SJCRH30 (cell line): ENCODE data around the gene CDK2. TPM values are rescaled to one million over a fixed set of nuclear protein-coding genes. Genes with fewer than 3 reads are reported as not detected.

Experiments used
- DNase-seq, 2 experiments: peaks; one replicate each; pipeline ENCODE4 v3.0.0-alpha.2; 2015 to 2020
- H3K27ac ChIP-seq: fragments of 250-450 bp; sonication (Bioruptor Pico); 2 replicates; pipeline ENCODE4 v1.5.1; 2020; ENCODE audit warnings: mild to moderate bottlenecking, moderate library complexity
- H3K27me3 ChIP-seq: fragments of 250-450 bp; sonication (Bioruptor Pico); 2 replicates; pipeline ENCODE4 v1.5.1; 2020; ENCODE audit warnings: mild to moderate bottlenecking, moderate library complexity
- H3K36me3 ChIP-seq: fragments of 250-450 bp; sonication (Bioruptor Pico); 2 replicates; pipeline ENCODE4 v1.5.1; 2020; ENCODE audit warnings: mild to moderate bottlenecking, moderate library complexity
- H3K4me1 ChIP-seq: fragments of 250-450 bp; sonication (Bioruptor Pico); 2 replicates; pipeline ENCODE4 v1.5.1; 2020; ENCODE audit warnings: mild to moderate bottlenecking, moderate library complexity
- H3K4me3 ChIP-seq: fragments of 250-450 bp; sonication (Bioruptor Pico); 2 replicates; pipeline ENCODE4 v1.5.1; 2020; ENCODE audit warnings: mild to moderate bottlenecking, moderate library complexity
- H3K9me3 ChIP-seq: fragments of 250-450 bp; sonication (Bioruptor Pico); replicated peaks from 2 replicates; pipeline ENCODE4 v1.5.1; 2020; ENCODE audit warnings: mild to moderate bottlenecking, moderate library complexity
- total RNA-seq: library from RNA; depleted of rRNA; stranded (reverse); fragments of >200 nt; shearing (Covaris generic); gene quantifications from 2 replicates; pipeline ENCODE4 v1.2.3, GENCODE V29; 2014

Gene CDK2
- total RNA-seq, 1 experiment from 2014 or later, result 106 TPM

- Histone ChIP-seq H3K27me3 (no peaks in the 10 kb centered on the region), H3K9me3 (no peaks in the 10 kb centered on the region), H3K36me3 (no peaks in the 10 kb centered on the region), H3K4me1 (peaks cover 13% of the 10 kb centered on the region), H3K27ac (no peak overlapping the region), H3K4me3 (peak overlapping the region; percentile 56)
- no peak for DNase-seq
These were observed 34.1 kb upstream of the CDK2 start for GRCh38 chr12:55932551-55932910.

GRCh38 chr12:55933169-55933798, 33.3 kb upstream of the CDK2 start:
- Histone ChIP-seq H3K9me3 (no peaks in the 10 kb centered on the region), H3K36me3 (no peaks in the 10 kb centered on the region), H3K27ac (no peak overlapping the region), H3K27me3 (no peaks in the 10 kb centered on the region), H3K4me3 (no peak overlapping the region), H3K4me1 (peaks cover 13% of the 10 kb centered on the region)
- DNase-seq, result no peak

- Histone ChIP-seq H3K4me1 (peaks cover 13% of the 10 kb centered on the region), H3K27me3 (no peaks in the 10 kb centered on the region), H3K36me3 (no peaks in the 10 kb centered on the region), H3K9me3 (no peaks in the 10 kb centered on the region), H3K4me3 (no peak overlapping the region), H3K27ac (no peak overlapping the region)
- DNase-seq, result no peak
These were observed 32.6 kb upstream of the CDK2 start for GRCh38 chr12:55933799-55934742.

GRCh38 chr12:55934773-55935172, 31.9 kb upstream of the CDK2 start:
- Histone ChIP-seq H3K27me3 (no peaks in the 10 kb centered on the region), H3K27ac (no peak overlapping the region), H3K4me3 (no peak overlapping the region), H3K9me3 (no peaks in the 10 kb centered on the region), H3K36me3 (no peaks in the 10 kb centered on the region), H3K4me1 (peaks cover 13% of the 10 kb centered on the region)
- DNase-seq, result no peak

- no peaks in the 10 kb centered on the region for H3K27me3 ChIP-seq
- H3K27ac ChIP-seq, result no peak overlapping the region
- H3K4me1 ChIP-seq, result peaks cover 13% of the 10 kb centered on the region
- no peak overlapping the region for H3K4me3 ChIP-seq
- H3K36me3 ChIP-seq, result no peaks in the 10 kb centered on the region
- no peak for DNase-seq
- no peaks in the 10 kb centered on the region for H3K9me3 ChIP-seq
These were observed 30.9 kb upstream of the CDK2 start for GRCh38 chr12:55935738-55936151.

GRCh38 chr12:55937981-55938380, 28.6 kb upstream of the CDK2 start:
- no peak overlapping the region for H3K27ac ChIP-seq
- H3K27me3 ChIP-seq, result no peaks in the 10 kb centered on the region
- DNase-seq, result no peak
- no peak overlapping the region for H3K4me3 ChIP-seq
- H3K36me3 ChIP-seq, result no peaks in the 10 kb centered on the region
- no peaks in the 10 kb centered on the region for H3K9me3 ChIP-seq
- peaks cover 1% of the 10 kb centered on the region for H3K4me1 ChIP-seq

- H3K4me1 ChIP-seq, result no peaks in the 10 kb centered on the region
- no peak overlapping the region for H3K27ac ChIP-seq
- no peak for DNase-seq
- no peak overlapping the region for H3K4me3 ChIP-seq
- H3K27me3 ChIP-seq, result no peaks in the 10 kb centered on the region
- H3K9me3 ChIP-seq, result no peaks in the 10 kb centered on the region
- H3K36me3 ChIP-seq, result no peaks in the 10 kb centered on the region
These were observed 27.7 kb upstream of the CDK2 start for GRCh38 chr12:55938826-55939501.

GRCh38 chr12:55940065-55940732, 26.4 kb upstream of the CDK2 start:
- no peak overlapping the region for H3K27ac ChIP-seq
- H3K4me3 ChIP-seq, result peak overlapping the region; percentile 14; the same call in 1 of the 2 replicates
- H3K27me3 ChIP-seq, result no peaks in the 10 kb centered on the region
- H3K4me1 ChIP-seq, result no peaks in the 10 kb centered on the region
- DNase-seq, result peak; percentile 80 to 91
- no peaks in the 10 kb centered on the region for H3K9me3 ChIP-seq
- H3K36me3 ChIP-seq, result no peaks in the 10 kb centered on the region

GRCh38 chr12:55942055-55942454, 24.6 kb upstream of the CDK2 start:
- no peak for DNase-seq
- Histone ChIP-seq H3K27ac (no peak overlapping the region), H3K4me3 (no peak overlapping the region), H3K27me3 (no peaks in the 10 kb centered on the region), H3K9me3 (no peaks in the 10 kb centered on the region), H3K4me1 (no peaks in the 10 kb centered on the region), H3K36me3 (no peaks in the 10 kb centered on the region)

- Histone ChIP-seq H3K27ac (no peak overlapping the region), H3K27me3 (no peaks in the 10 kb centered on the region), H3K4me3 (no peak overlapping the region), H3K36me3 (no peaks in the 10 kb centered on the region), H3K9me3 (no peaks in the 10 kb centered on the region), H3K4me1 (no peaks in the 10 kb centered on the region)
- DNase-seq, result no peak
These were observed 24.0 kb upstream of the CDK2 start for GRCh38 chr12:55942577-55943136.

GRCh38 chr12:55946553-55946952, 20.1 kb upstream of the CDK2 start:
- Histone ChIP-seq H3K9me3 (no peaks in the 10 kb centered on the region), H3K27ac (no peak overlapping the region), H3K4me3 (no peak overlapping the region), H3K27me3 (no peaks in the 10 kb centered on the region), H3K4me1 (no peaks in the 10 kb centered on the region), H3K36me3 (no peaks in the 10 kb centered on the region)
- no peak for DNase-seq

- Histone ChIP-seq H3K27ac (no peak overlapping the region), H3K27me3 (no peaks in the 10 kb centered on the region; the same call in 1 of the 2 replicates), H3K9me3 (no peaks in the 10 kb centered on the region), H3K4me3 (no peak overlapping the region), H3K4me1 (no peaks in the 10 kb centered on the region), H3K36me3 (no peaks in the 10 kb centered on the region)
- DNase-seq, result no peak
These were observed 11.3 kb upstream of the CDK2 start for GRCh38 chr12:55955344-55955743.

- H3K27ac ChIP-seq, result no peak overlapping the region
- H3K27me3 ChIP-seq, result no peaks in the 10 kb centered on the region; the same call in 1 of the 2 replicates
- no peaks in the 10 kb centered on the region for H3K9me3 ChIP-seq
- no peak for DNase-seq
- no peaks in the 10 kb centered on the region for H3K4me1 ChIP-seq
- no peak overlapping the region for H3K4me3 ChIP-seq
- H3K36me3 ChIP-seq, result no peaks in the 10 kb centered on the region
These were observed 10.7 kb upstream of the CDK2 start for GRCh38 chr12:55955800-55956508.
